KBM-7 (cell line): ENCODE measurements around the gene AFF1.
"Not testable (repeated sequence)": the region's sequence is repeated elsewhere in the genome, so short reads cannot be mapped to it uniquely, and the experiment has no call there.

Experiments used
- DNase-seq: peaks from one replicate; pipeline ENCODE4 v3.0.0-alpha.2; 2015
- in situ Hi-C: fragments of 300-500 bp; cut with MboI; formaldehyde crosslinking; loops from 2 replicates; pipeline ENCODE4 v1.14.3; 2020; ENCODE audit warnings: low sequenced_read_pairs, low pct_unique_long_range_greater_than_20kb, mixed read lengths

The AFF1 gene

GRCh38 chr4:87144356-87144755, 209.5 kb downstream of the AFF1 start:
- DNase-seq = peak; percentile 43
- in situ Hi-C loops = no loop called here

- in situ Hi-C loops, DNase-seq: not testable (repeated sequence)
Measured at GRCh38 chr4:87145934-87146333, 211.1 kb downstream of the AFF1 start.

- DNase-seq = no peak
- in situ Hi-C loops = no loop called here
Measured at GRCh38 chr4:87147116-87147515, 212.3 kb downstream of the AFF1 start.

GRCh38 chr4:87150498-87151261, 215.9 kb downstream of the AFF1 start:
- in situ Hi-C loops = no loop called here
- peak; percentile 84 for DNase-seq

GRCh38 chr4:87151730-87152129, 216.9 kb downstream of the AFF1 start:
- in situ Hi-C loops = no loop called here
- no peak for DNase-seq

GRCh38 chr4:87152310-87153041, 217.7 kb downstream of the AFF1 start:
- no peak for DNase-seq
- in situ Hi-C loops = no loop called here

- no peak for DNase-seq
- in situ Hi-C loops = no loop called here
Measured at GRCh38 chr4:87153078-87153870, 218.5 kb downstream of the AFF1 start.

- DNase-seq = no peak
- in situ Hi-C loops = no loop called here
Measured at GRCh38 chr4:87165892-87166291, 231.1 kb downstream of the AFF1 start.

- in situ Hi-C loops = no loop called here
Measured at GRCh38 chr4:87166296-87166854, 231.6 kb downstream of the AFF1 start.

GRCh38 chr4:87171944-87172343, 237.1 kb downstream of the AFF1 start:
- in situ Hi-C loops = no loop called here

More at GRCh38 chr4:87166296-87166854, 231.6 kb downstream of the AFF1 start:
- no peak for DNase-seq

GRCh38 chr4:87174672-87175071, 239.9 kb downstream of the AFF1 start:
- DNase-seq = no peak
- in situ Hi-C loops = no loop called here

More at GRCh38 chr4:87171944-87172343, 237.1 kb downstream of the AFF1 start:
- DNase-seq = no peak

GRCh38 chr4:87179751-87180150, 244.9 kb downstream of the AFF1 start:
- in situ Hi-C loops = no loop called here
- no peak for DNase-seq

GRCh38 chr4:87180767-87181166, 246.0 kb downstream of the AFF1 start:
- DNase-seq = no peak
- in situ Hi-C loops = no loop called here

- DNase-seq = no peak
- in situ Hi-C loops = no loop called here
Measured at GRCh38 chr4:87185146-87185870, 250.5 kb downstream of the AFF1 start.

GRCh38 chr4:87188048-87188447, 253.2 kb downstream of the AFF1 start:
- no peak for DNase-seq

GRCh38 chr4:87188932-87189331, 254.1 kb downstream of the AFF1 start:
- in situ Hi-C loops = no loop called here
- DNase-seq = peak; percentile 25

More at GRCh38 chr4:87188048-87188447, 253.2 kb downstream of the AFF1 start:
- in situ Hi-C loops = no loop called here
